HepG2 (cell line): ENCODE measurements around the gene UBE2D3. TPM values are rescaled to one million over a fixed set of nuclear protein-coding genes. Genes with fewer than 3 reads are reported as not detected.

Source experiments
- CREM ChIP-seq, 2 experiments: sonication (generic) in 1 of 2; formaldehyde crosslinking in 1 of 2; IDR thresholded peaks; 2 replicates each; pipeline versions ENCODE4 v1.4.0 to v1.6.1; 2016 to 2020; ENCODE audit warnings: antibody characterized with exemption in 1 of 2, mild to moderate bottlenecking in 1 of 2, missing genetic modification reagents in 1 of 2
- FOXA1 ChIP-seq, 2 experiments: fragments of 450-650 bp in 1 of 2; sonication (generic) in 1 of 2; formaldehyde crosslinking in 1 of 2; IDR thresholded peaks; 2 replicates each; pipeline versions ENCODE4 v1.4.0 to v1.6.1; 2016 to 2020; ENCODE audit warnings: missing genetic modification reagents in 1 of 2
- HOXD1 ChIP-seq: sonication (generic); formaldehyde crosslinking; IDR thresholded peaks from 2 replicates; pipeline ENCODE4 v1.5.0; 2020; ENCODE audit warnings: missing genetic modification reagents
- PAX8 ChIP-seq: sonication (generic); formaldehyde crosslinking; IDR thresholded peaks from 2 replicates; pipeline ENCODE4 v1.8.0; 2022; ENCODE audit warnings: mild to moderate bottlenecking, missing genetic modification reagents, borderline replicate concordance
- SRSF4 ChIP-seq: fragments of 200-400 bp; formaldehyde crosslinking; IDR thresholded peaks from one replicate; pipeline ENCODE4 v1.6.1; 2018; ENCODE audit warnings: mild to moderate bottlenecking, low read depth, low read length, moderate library complexity; ENCODE audit not compliant: poor library complexity, severe bottlenecking
- TBX2 ChIP-seq: sonication (generic); formaldehyde crosslinking; IDR thresholded peaks from 2 replicates; pipeline ENCODE4 v1.5.0; 2020; ENCODE audit warnings: missing genetic modification reagents, mild to moderate bottlenecking, borderline replicate concordance
- TGIF2 ChIP-seq: IDR thresholded peaks from 2 replicates; pipeline ENCODE4 v1.6.1; 2016; ENCODE audit warnings: control low read depth, missing compliant biosample characterization
- THAP8 ChIP-seq: sonication (generic); formaldehyde crosslinking; IDR thresholded peaks from 2 replicates; pipeline ENCODE4 v1.5.1; 2020; ENCODE audit warnings: missing genetic modification reagents, mild to moderate bottlenecking, borderline replicate concordance
- TMF1 ChIP-seq: sonication (generic); formaldehyde crosslinking; IDR thresholded peaks from 2 replicates; pipeline ENCODE4 v1.8.1; 2022; ENCODE audit warnings: low read depth, missing genetic modification reagents
- ZIK1 ChIP-seq: sonication (generic); formaldehyde crosslinking; IDR thresholded peaks from 2 replicates; pipeline ENCODE4 v1.5.0; 2020; ENCODE audit warnings: mild to moderate bottlenecking, low read depth, missing genetic modification reagents, borderline replicate concordance
- ZNF34 ChIP-seq: sonication (generic); formaldehyde crosslinking; IDR thresholded peaks from 2 replicates; pipeline ENCODE4 v1.4.0; 2020; ENCODE audit warnings: mild to moderate bottlenecking, missing genetic modification reagents, borderline replicate concordance
- ZNF441 ChIP-seq: sonication (generic); formaldehyde crosslinking; IDR thresholded peaks from 2 replicates; pipeline ENCODE4 v1.7.0; 2021; ENCODE audit warnings: missing genetic modification reagents, borderline replicate concordance
- ZNF496 ChIP-seq: sonication (generic); formaldehyde crosslinking; IDR thresholded peaks from 2 replicates; pipeline ENCODE4 v1.8.1; 2023; ENCODE audit warnings: mild to moderate bottlenecking, moderate library complexity, missing genetic modification reagents; ENCODE audit not compliant: insufficient replicate concordance
- ZNF747 ChIP-seq: sonication (generic); formaldehyde crosslinking; IDR thresholded peaks from 2 replicates; pipeline ENCODE4 v1.8.1; 2023; ENCODE audit warnings: missing genetic modification reagents, mild to moderate bottlenecking, borderline replicate concordance
- ZNF800 ChIP-seq: sonication (generic); formaldehyde crosslinking; IDR thresholded peaks from 2 replicates; pipeline ENCODE4 v1.4.0; 2020; ENCODE audit warnings: missing genetic modification reagents
- polyA plus RNA-seq, 8 experiments: library from polyadenylated mRNA; depleted of rRNA in 3 of 8; stranded (reverse) in 7 of 8; unstranded in 1 of 8; fragments of >200 nt; fragmentation: Illumina TruSeq in 4 of 8; extraction: Trizol in 4 of 8; gene quantifications; 2 replicates each; pipeline versions ENCODE4 v1.2.1 to v1.2.3, GENCODE V29; 2011 to 2016; ENCODE audit warnings: low read depth in 4 of 8, missing spikeins in 1 of 8, mixed read lengths in 1 of 8; ENCODE audit not compliant: insufficient read depth in 1 of 8
- total RNA-seq, 5 experiments: library from RNA; depleted of rRNA; stranded (reverse); fragments of >200 nt; fragmentation: Illumina TruSeq; extraction: Trizol; gene quantifications; 2 replicates each; pipeline ENCODE4 v1.2.3, GENCODE V29; 2016; ENCODE audit warnings: low read depth in 1 of 5
- TF ChIP-seq, protein P1 (sequence below): sonication (generic); formaldehyde crosslinking; IDR thresholded peaks from 2 replicates; pipeline ENCODE4 v1.8.1; 2023; ENCODE audit warnings: missing genetic modification reagents, inconsistent platforms, borderline replicate concordance
- TF ChIP-seq, protein P2 (sequence below): sonication (generic); formaldehyde crosslinking; IDR thresholded peaks from 2 replicates; pipeline ENCODE4 v1.4.0; 2020; ENCODE audit warnings: missing genetic modification reagents, mild to moderate bottlenecking, borderline replicate concordance
- TF ChIP-seq, protein P3 (sequence below): sonication (generic); formaldehyde crosslinking; IDR thresholded peaks from 2 replicates; pipeline ENCODE4 v1.4.0; 2020; ENCODE audit warnings: missing genetic modification reagents

The UBE2D3 gene
- total and polyA plus RNA-seq, 2 of the 13 experiments (the other 11 are each of a cell fraction or from before 2014, with no cell fraction given): 224 to 293 TPM

GRCh38 chr4:102826890-102827673 is at the start of gene UBE2D3 (continued):
- TF ChIP-seq, protein P1, sequence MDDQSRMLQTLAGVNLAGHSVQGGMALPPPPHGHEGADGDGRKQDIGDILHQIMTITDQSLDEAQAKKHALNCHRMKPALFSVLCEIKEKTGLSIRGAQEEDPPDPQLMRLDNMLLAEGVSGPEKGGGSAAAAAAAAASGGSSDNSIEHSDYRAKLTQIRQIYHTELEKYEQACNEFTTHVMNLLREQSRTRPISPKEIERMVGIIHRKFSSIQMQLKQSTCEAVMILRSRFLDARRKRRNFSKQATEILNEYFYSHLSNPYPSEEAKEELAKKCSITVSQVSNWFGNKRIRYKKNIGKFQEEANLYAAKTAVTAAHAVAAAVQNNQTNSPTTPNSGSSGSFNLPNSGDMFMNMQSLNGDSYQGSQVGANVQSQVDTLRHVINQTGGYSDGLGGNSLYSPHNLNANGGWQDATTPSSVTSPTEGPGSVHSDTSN (CRISPR knock-in tag): no peak
- TF ChIP-seq ZNF747 (CRISPR knock-in tag): peak; percentile 72
- TF ChIP-seq TMF1 (CRISPR knock-in tag): 0 out of 2 replicates have a peak, but pooled peaks have one; percentile 59
- no peak; the same call in 1 of the 2 replicates for TF ChIP-seq THAP8 (CRISPR knock-in tag)
- TF ChIP-seq ZNF34 (CRISPR knock-in tag): 0 out of 2 replicates have a peak, but pooled peaks have one; percentile 52
- TF ChIP-seq HOXD1: peak; percentile 66; the same call in 1 of the 2 replicates
- no peak; the same call in 1 of the 2 replicates for TF ChIP-seq ZIK1 (CRISPR knock-in tag)
- TF ChIP-seq FOXA1 (IDR thresholded peaks at IDR 0.05): no peak
- TF ChIP-seq FOXA1 (CRISPR knock-in tag; IDR thresholded peaks at IDR 0.05): peak; percentile 23; the same call in 1 of the 2 replicates
- peak; percentile 22; the same call in 1 of the 2 replicates for TF ChIP-seq ZNF441 (CRISPR knock-in tag)
- no peak for TF ChIP-seq SRSF4
- TF ChIP-seq CREM (IDR thresholded peaks at IDR 0.05): peak; percentile 34; the same call in 1 of the 2 replicates
- no peak for TF ChIP-seq CREM (CRISPR knock-in tag; IDR thresholded peaks at IDR 0.05)
- peak; percentile 60 for TF ChIP-seq TGIF2 (CRISPR knock-in tag)
- TF ChIP-seq, protein P2, sequence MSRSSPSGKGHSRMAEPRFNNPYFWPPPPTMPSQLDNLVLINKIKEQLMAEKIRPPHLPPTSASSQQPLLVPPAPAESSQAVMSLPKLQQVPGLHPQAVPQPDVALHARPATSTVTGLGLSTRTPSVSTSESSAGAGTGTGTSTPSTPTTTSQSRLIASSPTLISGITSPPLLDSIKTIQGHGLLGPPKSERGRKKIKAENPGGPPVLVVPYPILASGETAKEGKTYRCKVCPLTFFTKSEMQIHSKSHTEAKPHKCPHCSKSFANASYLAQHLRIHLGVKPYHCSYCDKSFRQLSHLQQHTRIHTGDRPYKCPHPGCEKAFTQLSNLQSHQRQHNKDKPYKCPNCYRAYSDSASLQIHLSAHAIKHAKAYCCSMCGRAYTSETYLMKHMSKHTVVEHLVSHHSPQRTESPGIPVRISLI: peak; percentile 46; the same call in 1 of the 2 replicates
- TF ChIP-seq, protein P3, sequence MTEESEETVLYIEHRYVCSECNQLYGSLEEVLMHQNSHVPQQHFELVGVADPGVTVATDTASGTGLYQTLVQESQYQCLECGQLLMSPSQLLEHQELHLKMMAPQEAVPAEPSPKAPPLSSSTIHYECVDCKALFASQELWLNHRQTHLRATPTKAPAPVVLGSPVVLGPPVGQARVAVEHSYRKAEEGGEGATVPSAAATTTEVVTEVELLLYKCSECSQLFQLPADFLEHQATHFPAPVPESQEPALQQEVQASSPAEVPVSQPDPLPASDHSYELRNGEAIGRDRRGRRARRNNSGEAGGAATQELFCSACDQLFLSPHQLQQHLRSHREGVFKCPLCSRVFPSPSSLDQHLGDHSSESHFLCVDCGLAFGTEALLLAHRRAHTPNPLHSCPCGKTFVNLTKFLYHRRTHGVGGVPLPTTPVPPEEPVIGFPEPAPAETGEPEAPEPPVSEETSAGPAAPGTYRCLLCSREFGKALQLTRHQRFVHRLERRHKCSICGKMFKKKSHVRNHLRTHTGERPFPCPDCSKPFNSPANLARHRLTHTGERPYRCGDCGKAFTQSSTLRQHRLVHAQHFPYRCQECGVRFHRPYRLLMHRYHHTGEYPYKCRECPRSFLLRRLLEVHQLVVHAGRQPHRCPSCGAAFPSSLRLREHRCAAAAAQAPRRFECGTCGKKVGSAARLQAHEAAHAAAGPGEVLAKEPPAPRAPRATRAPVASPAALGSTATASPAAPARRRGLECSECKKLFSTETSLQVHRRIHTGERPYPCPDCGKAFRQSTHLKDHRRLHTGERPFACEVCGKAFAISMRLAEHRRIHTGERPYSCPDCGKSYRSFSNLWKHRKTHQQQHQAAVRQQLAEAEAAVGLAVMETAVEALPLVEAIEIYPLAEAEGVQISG (CRISPR knock-in tag): peak; percentile 79
- peak; percentile 91; the same call in 1 of the 2 replicates for TF ChIP-seq PAX8 (CRISPR knock-in tag)
- TF ChIP-seq TBX2: peak; percentile 34; the same call in 1 of the 2 replicates
- no peak for TF ChIP-seq ZNF496 (CRISPR knock-in tag)
- TF ChIP-seq ZNF800: 0 out of 2 replicates have a peak, but pooled peaks have one; percentile 7
